HG02852 (cell line): ENCODE data around the gene HOXD12.

Source experiments
- ATAC-seq: cut with Tn5 transposase; IDR thresholded peaks from one replicate; pipeline ENCODE4 v1.9.1; 2021; ENCODE audit warnings: mild to moderate bottlenecking, moderate library complexity; ENCODE audit not compliant: unreplicated experiment

The HOXD12 gene

GRCh38 chr2:176118601-176119339, 19.2 kb downstream of the HOXD12 start:
- ATAC-seq = no peak

- no peak for ATAC-seq
Observed at GRCh38 chr2:176120364-176121189, 21.0 kb downstream of the HOXD12 start.

- no peak for ATAC-seq
Observed at GRCh38 chr2:176121190-176122051, 21.8 kb downstream of the HOXD12 start.

GRCh38 chr2:176122052-176122682, 22.6 kb downstream of the HOXD12 start:
- ATAC-seq = no peak

GRCh38 chr2:176122683-176123410, 23.3 kb downstream of the HOXD12 start, which contains the start of gene HOXD9:
Gene HOXD9 (plus strand): TSS chr2:176122719. CDS start chr2:176122769, 50 bp downstream.
- ATAC-seq = no peak

GRCh38 chr2:176123411-176124109, 24.0 kb downstream of the HOXD12 start:
- ATAC-seq = no peak

- ATAC-seq = no peak
Observed at GRCh38 chr2:176124110-176124946, 24.7 kb downstream of the HOXD12 start.

GRCh38 chr2:176124947-176125771, 25.6 kb downstream of the HOXD12 start:
- no peak for ATAC-seq

- ATAC-seq = no peak
Observed at GRCh38 chr2:176125772-176126054, 26.1 kb downstream of the HOXD12 start.

GRCh38 chr2:176126929-176127773, 27.6 kb downstream of the HOXD12 start:
- ATAC-seq = no peak

GRCh38 chr2:176127774-176128072, 28.1 kb downstream of the HOXD12 start:
- no peak for ATAC-seq

- no peak for ATAC-seq
Observed at GRCh38 chr2:176128172-176128981, 28.8 kb downstream of the HOXD12 start.

- no peak for ATAC-seq
Observed at GRCh38 chr2:176128982-176129796, 29.6 kb downstream of the HOXD12 start, which contains the start of gene HOXD8. Gene HOXD8 (plus strand): TSS chr2:176129705. CDS start chr2:176130367, 662 bp downstream.

GRCh38 chr2:176129813-176130146, 30.2 kb downstream of the HOXD12 start:
- no peak for ATAC-seq

- no peak for ATAC-seq
Observed at GRCh38 chr2:176130147-176130956, 30.8 kb downstream of the HOXD12 start.
